Mammary epithelial cell (primary cell): Measurements from ENCODE around the gene PHIP.

Source experiments
- EZH2 ChIP-seq: IDR thresholded peaks from 2 replicates; pipeline ENCODE4 v1.6.1; 2012; ENCODE audit warnings: low read length, inconsistent platforms, borderline replicate concordance
- TF ChIP-seq, protein P1 (sequence below), 2 donors: IDR thresholded peaks in 1 of 2; conservative IDR thresholded peaks in 1 of 2; 2 replicates each; pipeline ENCODE4 v1.5.1; 2011 to 2012; ENCODE audit warnings: inconsistent platforms in 2 of 2, low read length in 2 of 2, mild to moderate bottlenecking in 2 of 2, control low read depth in 1 of 2, low read depth in 1 of 2; ENCODE audit not compliant: insufficient read depth in 1 of 2; ENCODE audit errors: extremely low read depth in 1 of 2

DNA sequence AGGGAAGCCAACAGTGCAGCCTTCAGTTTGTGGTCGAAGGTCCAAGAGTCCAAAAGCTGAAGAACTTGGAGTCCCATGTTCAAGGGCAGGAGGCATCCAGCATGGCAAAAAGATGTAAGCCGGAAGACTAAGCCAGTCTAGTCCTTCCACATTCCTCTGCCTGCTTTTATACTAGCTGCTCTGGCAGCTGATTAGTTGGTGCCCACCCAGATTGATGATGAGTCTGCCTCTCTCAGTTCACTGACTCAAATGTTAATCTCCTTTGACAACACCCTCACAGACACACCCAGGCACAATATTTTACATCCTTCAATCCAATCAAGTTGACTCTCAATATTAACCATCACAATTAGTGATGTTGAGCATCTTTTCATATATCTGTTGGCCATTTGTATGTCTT lies 23.1 kb upstream of the PHIP start:
- TF ChIP-seq, protein P1, sequence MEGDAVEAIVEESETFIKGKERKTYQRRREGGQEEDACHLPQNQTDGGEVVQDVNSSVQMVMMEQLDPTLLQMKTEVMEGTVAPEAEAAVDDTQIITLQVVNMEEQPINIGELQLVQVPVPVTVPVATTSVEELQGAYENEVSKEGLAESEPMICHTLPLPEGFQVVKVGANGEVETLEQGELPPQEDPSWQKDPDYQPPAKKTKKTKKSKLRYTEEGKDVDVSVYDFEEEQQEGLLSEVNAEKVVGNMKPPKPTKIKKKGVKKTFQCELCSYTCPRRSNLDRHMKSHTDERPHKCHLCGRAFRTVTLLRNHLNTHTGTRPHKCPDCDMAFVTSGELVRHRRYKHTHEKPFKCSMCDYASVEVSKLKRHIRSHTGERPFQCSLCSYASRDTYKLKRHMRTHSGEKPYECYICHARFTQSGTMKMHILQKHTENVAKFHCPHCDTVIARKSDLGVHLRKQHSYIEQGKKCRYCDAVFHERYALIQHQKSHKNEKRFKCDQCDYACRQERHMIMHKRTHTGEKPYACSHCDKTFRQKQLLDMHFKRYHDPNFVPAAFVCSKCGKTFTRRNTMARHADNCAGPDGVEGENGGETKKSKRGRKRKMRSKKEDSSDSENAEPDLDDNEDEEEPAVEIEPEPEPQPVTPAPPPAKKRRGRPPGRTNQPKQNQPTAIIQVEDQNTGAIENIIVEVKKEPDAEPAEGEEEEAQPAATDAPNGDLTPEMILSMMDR (conservative IDR thresholded peaks at IDR 0.05 in 1 of 2, IDR thresholded peaks at IDR 0.05 in 1 of 2; ENCODE audit: extremely low read depth in 1 of 2, insufficient read depth in 1 of 2, low read depth in 1 of 2, low read length in 2 of 2): no peak
- TF ChIP-seq EZH2: no peak
